HS-5 (cell line): ENCODE results near the gene ACADVL.
"Not testable (repeated sequence)": the region's sequence is repeated elsewhere in the genome, so short reads cannot be mapped to it uniquely, and the experiment has no call there.

Source experiments
- DNase-seq: peaks from one replicate; pipeline ENCODE4 v3.0.0-alpha.2; 2012; ENCODE audit warnings: low read depth

The ACADVL gene

DNA sequence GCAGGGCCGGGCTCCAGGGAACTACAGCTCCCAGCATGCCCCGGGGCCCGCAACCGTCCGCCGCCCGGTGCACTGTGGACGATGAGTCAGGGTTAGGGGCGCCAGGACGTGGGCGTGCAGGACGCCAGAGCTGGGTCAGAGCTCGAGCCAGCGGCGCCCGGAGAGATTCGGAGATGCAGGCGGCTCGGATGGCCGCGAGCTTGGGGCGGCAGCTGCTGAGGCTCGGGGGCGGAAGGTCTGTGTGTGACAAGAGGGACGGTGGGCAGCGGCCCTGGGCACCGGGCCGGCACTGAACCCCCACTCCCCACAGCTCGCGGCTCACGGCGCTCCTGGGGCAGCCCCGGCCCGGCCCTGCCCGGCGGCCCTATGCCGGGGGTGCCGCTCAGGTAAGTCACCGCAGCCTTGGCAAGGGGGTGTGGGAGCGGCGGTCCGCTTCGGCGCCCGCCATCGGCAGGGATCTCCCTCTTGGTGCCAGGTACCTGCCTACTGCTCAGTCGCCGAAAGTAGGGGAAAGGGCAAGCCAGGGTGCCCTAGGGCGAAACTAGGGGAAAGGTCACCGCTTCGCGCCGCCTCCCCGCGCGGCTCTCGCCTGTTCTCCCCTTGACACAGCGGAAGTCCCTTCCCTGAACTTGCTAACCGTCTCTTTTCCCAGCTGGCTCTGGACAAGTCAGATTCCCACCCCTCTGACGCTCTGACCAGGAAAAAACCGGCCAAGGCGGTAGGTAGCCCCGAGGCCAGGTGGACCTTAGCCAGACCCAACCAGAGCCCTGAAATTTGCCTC lies at the start of gene ACADVL, which contains the start of gene DLG4:
Gene ACADVL, plus strand, starts transcription at position 127 of the 781 bp plus-strand sequence. Its CDS starts 47 bp downstream, at position 174.
Gene DLG4, minus strand, starts transcription at position 25 of the 781 bp plus-strand sequence.
- no peak for DNase-seq

DNA sequence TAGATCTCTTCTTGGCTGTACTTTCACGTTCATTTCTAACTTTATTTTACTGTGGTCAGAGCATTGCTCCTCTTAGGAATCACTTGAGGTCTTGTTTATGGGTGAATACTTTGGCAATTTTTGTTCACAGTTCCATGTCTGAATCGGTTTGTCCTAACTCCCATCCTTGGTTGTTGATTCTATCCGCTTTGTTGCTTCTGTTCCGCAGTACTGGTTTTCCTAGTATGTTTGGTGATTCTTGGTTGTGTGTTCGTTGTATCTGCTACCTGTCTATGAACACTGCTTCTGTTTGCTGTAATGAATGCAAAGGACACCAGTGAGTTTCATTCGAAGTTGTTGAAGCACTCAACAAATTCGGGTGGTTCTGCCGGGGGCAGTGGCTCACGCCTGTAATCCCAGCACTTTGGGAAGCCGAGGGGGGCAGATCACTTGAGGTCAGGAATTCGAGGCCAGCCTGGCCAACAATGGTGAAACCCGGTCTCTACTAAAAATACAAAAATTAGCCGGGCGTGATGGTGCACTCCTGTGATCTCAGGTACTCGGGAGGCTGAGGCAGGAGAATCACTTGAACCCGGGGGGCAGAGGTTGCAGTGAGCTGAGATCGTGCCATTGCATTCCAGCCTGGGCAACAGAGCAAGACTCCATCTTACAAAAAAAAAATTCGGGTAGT lies 47.1 kb upstream of the ACADVL start:
- DNase-seq = not testable (repeated sequence)

DNA sequence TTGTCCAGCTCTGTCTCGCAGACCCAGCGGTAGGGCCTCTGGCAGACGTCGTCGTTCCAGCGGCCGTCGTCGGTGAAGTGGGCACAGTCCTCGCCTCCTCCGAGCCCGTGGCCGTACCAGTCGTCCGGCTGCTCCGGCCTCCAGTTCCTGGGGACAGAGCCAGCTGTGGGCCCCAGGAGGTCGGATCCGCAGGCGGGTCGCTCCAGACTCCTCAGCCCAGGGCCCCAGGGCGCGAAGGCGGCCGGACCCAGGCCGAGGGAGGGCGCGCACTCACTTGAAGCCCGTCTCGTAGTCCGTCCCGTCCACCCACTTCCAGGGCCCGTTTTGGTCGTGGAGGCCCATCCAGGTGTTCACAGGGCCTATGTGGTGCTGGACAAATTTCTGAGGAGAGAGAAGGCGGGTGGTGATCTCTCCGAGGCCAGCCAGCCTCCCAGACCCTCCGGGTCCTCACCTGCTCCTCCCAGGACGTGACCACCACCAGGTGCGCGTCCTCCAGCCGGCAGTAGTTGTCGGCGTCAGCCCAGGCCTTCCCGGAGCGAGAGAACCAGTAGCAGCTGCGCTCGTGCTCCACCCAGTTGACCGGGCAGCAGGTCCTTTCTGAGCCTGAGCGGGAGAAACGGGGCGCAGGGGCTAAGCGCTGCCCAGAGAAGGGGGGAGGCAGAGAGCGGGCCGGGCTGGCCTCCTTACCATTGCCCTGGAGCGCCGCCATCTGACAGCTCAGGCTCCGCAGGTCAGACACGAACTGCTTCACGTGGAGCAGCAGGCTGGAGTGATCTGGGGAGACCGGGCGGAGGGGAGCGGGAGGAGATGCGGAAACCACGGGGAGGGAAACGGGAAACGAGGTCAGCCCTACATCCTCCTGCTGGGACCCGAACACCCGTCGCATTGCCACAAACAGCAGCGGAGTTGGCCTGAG lies 45.8 kb upstream of the ACADVL start:
- DNase-seq = no peak

GRCh38 chr17:7174603-7175326 lies 45.0 kb upstream of the ACADVL start:
- no peak for DNase-seq

- no peak for DNase-seq
Observed at GRCh38 chr17:7175330-7175733, 44.4 kb upstream of the ACADVL start.

DNA sequence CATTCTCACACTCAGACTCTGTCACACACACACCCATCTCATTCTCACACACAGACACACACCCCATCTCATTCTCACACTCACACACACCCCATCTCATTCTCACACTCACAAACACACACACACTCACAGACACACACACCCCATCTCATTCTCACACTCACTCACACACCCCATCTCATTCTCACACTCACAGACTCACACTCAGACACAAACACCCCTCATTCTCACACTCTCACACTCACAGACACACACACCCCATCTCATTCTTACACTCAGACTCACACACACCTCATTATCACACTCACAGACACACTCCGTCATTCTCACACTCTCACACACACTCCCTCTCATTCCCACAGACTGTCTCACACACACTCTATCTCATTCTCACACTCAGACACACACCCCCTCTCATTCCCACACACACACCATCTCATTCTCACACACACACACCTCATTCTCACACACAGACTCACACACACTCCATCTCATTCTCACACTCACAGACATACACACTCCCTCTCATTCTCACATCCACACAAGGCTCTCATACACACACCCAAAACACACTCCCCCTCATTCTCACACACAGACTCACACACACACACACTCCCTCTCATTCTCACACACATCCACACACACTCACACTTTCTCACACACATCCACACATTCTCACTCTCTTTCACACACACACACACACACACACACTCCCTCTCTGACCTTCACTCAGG lies 43.5 kb upstream of the ACADVL start:
- no peak for DNase-seq

GRCh38 chr17:7176841-7177190 lies 42.9 kb upstream of the ACADVL start:
- DNase-seq = no peak

DNA sequence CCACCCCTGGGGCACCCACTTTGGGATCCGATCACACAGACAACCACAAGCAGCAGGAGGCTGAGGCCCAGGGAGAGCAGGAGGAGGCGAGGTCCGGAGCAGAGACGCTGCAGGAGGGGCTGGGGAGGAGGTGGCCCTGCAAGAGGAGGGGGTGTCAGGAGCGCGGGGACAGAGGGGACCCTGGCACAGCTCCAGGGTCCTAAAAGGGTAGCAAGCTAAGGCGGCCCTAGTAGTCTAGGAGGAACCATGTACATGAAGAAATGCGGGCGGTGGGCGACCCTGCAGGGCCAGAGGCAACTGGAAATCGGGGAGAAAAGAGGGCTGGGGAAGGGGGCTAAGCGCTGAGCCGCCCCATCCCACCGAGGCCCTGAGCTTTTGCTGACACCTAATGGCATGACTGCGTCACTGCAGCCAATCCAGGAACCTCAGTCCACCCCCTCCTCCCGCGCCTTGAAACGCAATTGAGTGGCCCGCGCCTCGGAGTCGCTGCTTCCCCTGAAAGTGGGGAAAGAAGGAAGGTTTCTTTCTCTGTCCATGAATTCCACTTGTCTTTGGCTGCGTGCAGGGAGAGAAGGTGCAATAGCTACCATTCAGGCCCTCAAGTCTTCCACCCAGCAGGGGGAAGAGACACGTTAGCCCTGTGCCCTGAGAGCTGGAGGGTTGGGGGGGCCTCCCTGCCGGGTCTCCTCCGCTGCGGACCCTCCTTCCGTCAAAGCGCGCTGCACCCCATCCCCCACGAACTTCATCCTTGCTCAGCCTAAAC lies 42.4 kb upstream of the ACADVL start:
- DNase-seq = no peak

DNA sequence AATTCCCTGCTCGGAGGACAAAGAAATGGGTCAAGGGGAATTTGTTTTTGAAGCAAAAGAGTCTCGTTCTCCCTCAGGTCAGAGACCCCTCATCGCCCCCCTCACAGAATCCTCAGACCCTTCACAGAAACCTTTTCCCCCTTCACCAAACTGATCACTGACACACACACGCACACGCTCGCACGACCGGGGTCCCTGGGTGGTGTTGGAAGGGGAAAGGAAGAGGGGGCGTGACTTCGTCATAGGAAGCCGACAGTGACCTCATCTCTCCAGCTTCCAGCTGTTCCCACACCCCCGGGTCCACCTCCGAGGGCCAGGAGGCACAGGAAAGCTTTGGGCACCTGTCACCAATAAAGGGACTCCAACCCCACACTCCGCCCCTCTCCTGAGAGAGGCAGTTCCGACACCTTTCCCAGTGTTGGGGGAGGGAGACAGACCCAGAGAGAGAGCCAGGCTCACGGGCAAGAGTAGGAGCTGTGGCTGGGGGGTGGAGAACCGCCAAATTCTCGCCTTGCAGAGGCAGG lies 41.7 kb upstream of the ACADVL start:
- no peak for DNase-seq

GRCh38 chr17:7178973-7179316 lies 40.8 kb upstream of the ACADVL start:
- DNase-seq = no peak

DNA sequence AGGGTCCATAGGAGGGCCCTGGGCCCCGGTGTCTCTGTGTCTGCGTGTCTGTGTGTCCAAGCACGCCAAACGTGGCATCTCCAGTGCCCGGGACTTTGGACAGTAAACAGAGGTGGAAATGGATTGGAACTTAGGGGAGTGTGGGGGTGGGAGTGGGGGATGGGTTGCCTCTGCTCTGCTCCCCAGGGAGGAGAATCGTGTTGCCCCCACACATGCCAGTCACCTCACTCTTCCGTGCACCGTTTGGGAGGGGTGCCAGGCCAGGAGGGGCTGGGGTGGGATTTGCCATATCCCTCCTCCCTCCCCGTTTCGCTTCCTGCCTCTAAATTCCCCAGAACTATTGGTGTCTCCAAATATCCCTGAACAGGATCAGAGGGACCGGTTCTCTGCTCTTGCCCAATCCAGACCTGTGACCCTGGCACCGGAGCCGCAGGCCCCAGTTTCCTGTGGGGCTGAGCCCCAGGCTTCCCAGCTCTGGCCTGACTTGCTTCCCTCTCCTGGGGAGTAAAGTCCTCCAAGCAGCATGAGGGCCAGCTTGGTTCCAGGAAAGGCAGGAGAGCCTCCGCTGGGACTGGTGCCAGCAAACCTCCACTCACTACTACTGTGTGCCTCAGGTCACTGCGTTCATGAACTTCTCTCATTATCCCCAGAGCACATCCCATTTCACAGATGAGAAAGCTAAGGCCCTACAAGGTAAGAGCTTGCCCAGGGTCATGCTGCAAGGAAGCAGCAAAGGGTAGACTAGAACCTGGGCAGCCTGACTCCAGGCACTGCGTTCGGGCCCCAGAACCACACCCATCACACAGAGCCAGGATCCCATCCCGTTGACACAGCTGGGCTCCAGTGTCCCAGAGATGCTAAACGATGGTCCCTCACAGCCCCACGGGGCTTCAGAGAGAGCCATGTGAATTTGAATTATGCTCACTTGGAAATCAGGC lies 40.2 kb upstream of the ACADVL start, which contains the start of gene ASGR1:
Gene ASGR1, minus strand, starts transcription at position 54 of the 938 bp plus-strand sequence. CDS start 807 bp downstream, outside the sequence.
- DNase-seq = no peak

GRCh38 chr17:7182101-7182500 lies 37.6 kb upstream of the ACADVL start:
- not testable (repeated sequence) for DNase-seq

GRCh38 chr17:7183433-7184090 lies 36.2 kb upstream of the ACADVL start:
- DNase-seq = no peak

GRCh38 chr17:7184091-7184488 lies 35.6 kb upstream of the ACADVL start:
- no peak for DNase-seq

GRCh38 chr17:7184647-7185046 lies 35.1 kb upstream of the ACADVL start:
- DNase-seq = no peak

- DNase-seq = no peak
Observed at GRCh38 chr17:7186241-7186640, 33.5 kb upstream of the ACADVL start.

DNA sequence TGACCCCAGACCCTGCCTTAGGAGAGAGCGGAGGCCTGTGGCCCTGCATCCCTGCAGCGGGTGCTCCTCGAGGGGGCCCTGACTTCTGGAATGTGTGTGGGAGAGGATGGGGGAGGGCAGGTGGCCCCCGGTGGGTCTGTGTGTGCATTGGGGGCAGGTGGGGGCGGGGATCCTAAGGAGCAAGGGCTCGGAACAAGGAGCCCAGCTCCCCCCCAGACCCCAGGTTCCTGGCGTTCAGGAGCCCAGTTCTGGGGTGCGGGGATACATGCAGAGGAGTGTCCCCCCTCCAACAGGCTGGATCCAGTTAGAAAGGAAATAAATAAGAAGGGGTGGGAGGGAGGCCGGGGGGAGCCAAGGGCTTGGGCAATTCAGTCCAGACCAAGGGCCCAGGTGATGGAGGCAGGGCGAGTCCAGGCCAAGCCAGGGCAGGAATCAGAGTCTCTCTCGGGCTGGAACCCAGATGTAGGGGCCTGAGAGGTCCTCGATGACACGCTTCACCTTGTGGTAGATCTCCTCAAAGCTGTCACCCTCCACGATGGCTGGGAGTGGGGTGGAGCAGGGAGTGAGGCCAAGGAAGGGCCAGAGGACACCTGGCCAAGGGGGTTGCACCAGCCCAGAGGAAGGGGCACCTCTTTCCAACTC lies 29.3 kb upstream of the ACADVL start:
- no peak for DNase-seq

- DNase-seq = no peak
Observed at GRCh38 chr17:7191069-7191468, 28.7 kb upstream of the ACADVL start.
